GM12878 (cell line): Measurements from ENCODE around the gene CDCA3. TPM values are rescaled to one million over a fixed set of nuclear protein-coding genes. Genes with fewer than 3 reads are reported as not detected.
"Not testable (repeated sequence)": the region's sequence is repeated elsewhere in the genome, so short reads cannot be mapped to it uniquely, and the experiment has no call there.

Source experiments
- ATAC-seq: fragments of 200-7000 bp; cut with Tn5 transposase; 3 replicates; pipeline ENCODE4 v1.9.1; 2020; ENCODE audit warnings: mild to moderate bottlenecking, moderate library complexity
- BruUV-seq: library from RNA; stranded (reverse); fragments of 400-500 nt; replicated peaks from 2 replicates; lab custom pipeline; 2021; lab: Mats Ljungman, UMichigan
- CTCF ChIA-PET: fragments of 300-600 bp; sonication (Branson Sonifier 250); formaldehyde crosslinking; extraction: SDS; loops from one replicate; lab custom pipeline; 2021; ENCODE audit warnings: inconsistent platforms; lab: Yijun Ruan, JAX
- POLR2A ChIA-PET: fragments of 350-600 bp; formaldehyde crosslinking; extraction: SDS; loops from one replicate; lab custom pipeline; 2021; ENCODE audit warnings: inconsistent platforms; lab: Charles Lee
- RAD21 ChIA-PET: fragments of 300-600 bp; sonication (Branson Sonifier 250); formaldehyde crosslinking; loops from one replicate; lab custom pipeline; 2023; ENCODE audit warnings: antibody characterized with exemption; ENCODE audit not compliant: unreplicated experiment; lab: Charles Lee
- SMC1A ChIA-PET: fragments of 300-600 bp; sonication (Branson Sonifier 250); formaldehyde crosslinking; loops from one replicate; lab custom pipeline; 2023; ENCODE audit not compliant: unreplicated experiment, uncharacterized antibody; lab: Charles Lee
- DNase-seq: peaks from one replicate; pipeline ENCODE4 v3.0.0-alpha.2; 2011; ENCODE audit warnings: low read depth, low spot score
- FAIRE-seq: peaks from 3 replicates; lab custom pipeline; 2011; peaks lifted over from hg19 to GRCh38; lab: Jason Lieb, UNC
- H2AFZ ChIP-seq: 2 replicates; pipeline ENCODE4 v1.6.0; 2011; ENCODE audit warnings: low read depth, low read length, control low read depth; ENCODE audit not compliant: control insufficient read depth
- H3K27ac ChIP-seq: 2 replicates; pipeline ENCODE4 v1.5.1; 2011; ENCODE audit warnings: control low read depth; ENCODE audit not compliant: control insufficient read depth, insufficient read depth
- H3K27me3 ChIP-seq, 2 experiments: replicated peaks in 1 of 2; 2 replicates each; pipeline versions ENCODE4 v1.6.0 to v1.6.1; 2011; ENCODE audit warnings: low read length in 1 of 2; ENCODE audit not compliant: control insufficient read depth in 2 of 2, insufficient read depth in 2 of 2
- H3K36me3 ChIP-seq, 2 experiments: 2 replicates each; pipeline ENCODE4 v1.5.1; 2011; ENCODE audit warnings: low read length in 1 of 2; ENCODE audit not compliant: control insufficient read depth in 2 of 2, insufficient read depth in 2 of 2
- H3K4me1 ChIP-seq: 2 replicates; pipeline ENCODE4 v1.6.1; 2011; ENCODE audit warnings: mild to moderate bottlenecking, low read length, moderate library complexity, mixed read lengths; ENCODE audit not compliant: control insufficient read depth, insufficient read depth
- H3K4me2 ChIP-seq: 2 replicates; pipeline ENCODE4 v1.6.0; 2011; ENCODE audit warnings: control low read depth; ENCODE audit not compliant: control insufficient read depth, insufficient read depth
- H3K4me3 ChIP-seq: fragments of 200-600 bp; sonication (generic); 2 replicates; pipeline ENCODE4 v1.5.1; 2016
- H3K79me2 ChIP-seq: 2 replicates; pipeline ENCODE4 v1.6.0; 2011; ENCODE audit warnings: low read length; ENCODE audit not compliant: control insufficient read depth, insufficient read depth
- H3K9ac ChIP-seq: 2 replicates; pipeline ENCODE4 v1.8.0; 2011; ENCODE audit warnings: low read length, control low read depth, mixed read lengths; ENCODE audit not compliant: control insufficient read depth, insufficient read depth
- H3K9me3 ChIP-seq: replicated peaks from 3 replicates; pipeline ENCODE4 v1.5.1; 2011; ENCODE audit warnings: mild to moderate bottlenecking, low read length; ENCODE audit not compliant: control insufficient read depth, insufficient read depth
- H4K20me1 ChIP-seq: 2 replicates; pipeline ENCODE4 v1.6.0; 2011; ENCODE audit not compliant: control insufficient read depth, insufficient read depth
- RB1 ChIP-seq: fragments of 450-650 bp; formaldehyde crosslinking; IDR thresholded peaks from 2 replicates; pipeline ENCODE4 v1.6.1; 2017; ENCODE audit warnings: mild to moderate bottlenecking, borderline replicate concordance
- WGBS: methylation state at CpG from one replicate; pipeline ENCODE4 v1.1.6; 2016; ENCODE audit warnings: low lambda C conversion rate; ENCODE audit not compliant: insufficient replicate concordance, insufficient coverage; ENCODE audit errors: missing lambda C conversion rate; 5-methylcytosine and 5-hydroxymethylcytosine counted together
- in situ Hi-C: fragments of 300-500 bp; cut with MboI; formaldehyde crosslinking; loops from 9 replicates; pipeline ENCODE4 v1.14.3; 2018; ENCODE audit warnings: mixed read lengths
- intact Hi-C: fragments of 100-400 bp; cut with micrococcal nuclease; formaldehyde crosslinking; loops from one replicate; pipeline ENCODE4 v1.14.2; 2022; ENCODE audit not compliant: unreplicated experiment
- polyA plus RNA-seq, 11 experiments: library from polyadenylated mRNA; depleted of rRNA in 4 of 11; unstranded in 6 of 11; stranded (reverse) in 5 of 11; fragments of >200 nt; fragmentation: Nextera tagmentation in 4 of 11; fragmentation: Illumina TruSeq in 1 of 11; extraction: Ambion mirVana in 4 of 11; extraction: Trizol in 1 of 11; gene quantifications; 1 replicate in 1 of 11; 2 replicates in 10 of 11; pipeline versions ENCODE4 v1.2.1 to v1.2.3, GENCODE V29; 2011 to 2016; ENCODE audit warnings: inconsistent platforms in 2 of 11, missing spikeins in 2 of 11, low read depth in 1 of 11
- total RNA-seq, 4 experiments: library from RNA; depleted of rRNA in 3 of 4; stranded (reverse); fragments of >200 nt in 3 of 4; fragmentation: Illumina TruSeq in 1 of 4; extraction: Trizol in 1 of 4; gene quantifications; 2 replicates each; pipeline versions ENCODE4 v1.2.1 to v1.2.3, GENCODE V29; 2013 to 2021
- TF ChIP-seq, protein P1 (sequence below): fragments of 450-650 bp; IDR thresholded peaks from 2 replicates; pipeline ENCODE4 v1.6.1; 2018; ENCODE audit warnings: borderline replicate concordance, mild to moderate bottlenecking; ENCODE audit not compliant: partially characterized antibody
- TF ChIP-seq, protein P2 (sequence below): fragments of 450-650 bp; IDR thresholded peaks from 2 replicates; pipeline ENCODE4 v1.6.1; 2017; ENCODE audit warnings: low read depth, mild to moderate bottlenecking, moderate library complexity
- TF ChIP-seq, protein P3 (sequence below): fragments of 450-650 bp; formaldehyde crosslinking; IDR thresholded peaks from 2 replicates; pipeline ENCODE4 v1.4.0; 2020; ENCODE audit warnings: mild to moderate bottlenecking, moderate library complexity

Gene CDCA3
- total and polyA plus RNA-seq, 10 of the 15 experiments (the other 5 are each of a cell fraction or from before 2014, with no cell fraction given) = 34.5 to 148 (median 97.4) TPM

DNA sequence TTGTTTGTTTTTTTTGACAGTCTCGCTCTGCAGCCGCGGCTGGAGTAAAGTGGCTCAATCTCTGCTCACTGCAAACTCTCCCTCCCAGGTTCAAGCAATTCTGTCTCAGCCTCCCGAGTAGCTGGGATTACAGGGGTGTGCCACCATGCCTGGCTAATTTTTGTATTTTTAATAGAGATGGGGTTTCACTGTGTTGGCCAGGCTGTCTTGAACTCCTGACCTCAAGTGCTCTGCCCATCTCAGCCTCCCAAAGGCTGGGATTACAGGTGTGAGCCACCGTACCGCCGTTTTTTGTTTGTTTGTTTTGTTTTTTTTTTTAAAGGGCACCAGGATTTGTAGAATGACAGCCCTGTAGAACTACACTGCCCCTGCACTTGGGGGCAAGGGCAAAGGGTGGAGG, 37.7 kb upstream of the CDCA3 start:
- SMC1A ChIA-PET, H3K9ac ChIP-seq, H3K79me2 ChIP-seq, intact Hi-C loops, FAIRE-seq, H3K9me3 ChIP-seq, H3K4me2 ChIP-seq, H4K20me1 ChIP-seq, in situ Hi-C loops, DNase-seq, BruUV-seq, POLR2A ChIA-PET, ATAC-seq, H3K27me3 ChIP-seq, H2AFZ ChIP-seq, H3K27ac ChIP-seq, H3K4me3 ChIP-seq, RAD21 ChIA-PET, H3K36me3 ChIP-seq: not testable (repeated sequence)
- CTCF ChIA-PET = interaction anchor here (6.1 kb wide), 1 partner anchor 18 kb away, joined by 121 read pairs; the partner anchor contains the start of genes SPSB2 and TPI1
- peaks cover 12% of the 10 kb centered on the region for H3K4me1 ChIP-seq
- 95% methylated on average over 7 of the region's 7 CpGs for WGBS

DNA sequence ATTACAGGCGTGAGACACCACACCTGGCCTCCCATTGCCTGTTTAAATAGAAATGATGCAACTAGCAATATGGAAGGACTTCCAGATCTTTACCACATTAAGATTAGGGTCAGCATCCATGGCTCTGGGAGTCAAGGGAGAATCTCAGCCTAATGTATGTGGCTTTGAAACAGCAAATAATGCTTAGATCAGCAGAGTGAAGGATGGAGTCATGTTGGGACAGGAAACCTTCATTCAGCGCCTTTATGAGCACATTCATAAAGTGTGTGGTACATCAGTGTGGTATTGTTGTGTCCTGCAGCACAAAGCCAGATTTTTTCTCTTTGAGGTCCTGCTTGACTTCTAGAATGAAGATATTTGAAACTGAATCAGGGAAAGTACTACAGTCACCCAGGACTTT, 37.3 kb upstream of the CDCA3 start:
- Histone ChIP-seq H3K4me1 (peaks cover 12% of the 10 kb centered on the region), H3K9ac (no peak overlapping the region), H2AFZ (no peak overlapping the region), H3K4me2 (no peak overlapping the region), H4K20me1 (no peaks in the 10 kb centered on the region), H3K4me3 (no peak overlapping the region), H3K9me3 (no peaks in the 10 kb centered on the region), H3K79me2 (no peaks in the 10 kb centered on the region), H3K27ac (no peak overlapping the region), H3K27me3 (no peaks in the 10 kb centered on the region), H3K36me3 (peaks cover 0 to 6% of the 10 kb centered on the region in 2 experiments; a peak in 3 of 4 replicates)
- ChIA-PET RAD21 (no interaction called here), SMC1A (no interaction called here), POLR2A (interaction anchor here (1.4 kb wide), 1 partner anchor 15 kb away, joined by 3 read pairs; the partner anchor contains the start of gene SPSB2), CTCF (interaction anchor here (1.8 kb wide), 1 partner anchor 16 kb away, joined by 8 read pairs; the partner anchor contains the start of gene SPSB2)
- no peak for ATAC-seq
- DNase-seq = no peak
- BruUV-seq = no TSS peak
- intact Hi-C loops (no loop called here), in situ Hi-C loops (no loop called here)
- FAIRE-seq = no peak
- 70% methylated on average over 2 of the region's 2 CpGs for WGBS
- TF ChIP-seq, protein P1, sequence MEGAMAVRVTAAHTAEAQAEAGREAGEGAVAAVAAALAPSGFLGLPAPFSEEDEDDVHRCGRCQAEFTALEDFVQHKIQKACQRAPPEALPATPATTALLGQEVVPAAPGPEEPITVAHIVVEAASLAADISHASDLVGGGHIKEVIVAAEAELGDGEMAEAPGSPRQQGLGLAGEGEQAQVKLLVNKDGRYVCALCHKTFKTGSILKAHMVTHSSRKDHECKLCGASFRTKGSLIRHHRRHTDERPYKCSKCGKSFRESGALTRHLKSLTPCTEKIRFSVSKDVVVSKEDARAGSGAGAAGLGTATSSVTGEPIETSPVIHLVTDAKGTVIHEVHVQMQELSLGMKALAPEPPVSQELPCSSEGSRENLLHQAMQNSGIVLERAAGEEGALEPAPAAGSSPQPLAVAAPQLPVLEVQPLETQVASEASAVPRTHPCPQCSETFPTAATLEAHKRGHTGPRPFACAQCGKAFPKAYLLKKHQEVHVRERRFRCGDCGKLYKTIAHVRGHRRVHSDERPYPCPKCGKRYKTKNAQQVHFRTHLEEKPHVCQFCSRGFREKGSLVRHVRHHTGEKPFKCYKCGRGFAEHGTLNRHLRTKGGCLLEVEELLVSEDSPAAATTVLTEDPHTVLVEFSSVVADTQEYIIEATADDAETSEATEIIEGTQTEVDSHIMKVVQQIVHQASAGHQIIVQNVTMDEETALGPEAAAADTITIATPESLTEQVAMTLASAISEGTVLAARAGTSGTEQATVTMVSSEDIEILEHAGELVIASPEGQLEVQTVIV = no peak
- TF ChIP-seq, protein P2, sequence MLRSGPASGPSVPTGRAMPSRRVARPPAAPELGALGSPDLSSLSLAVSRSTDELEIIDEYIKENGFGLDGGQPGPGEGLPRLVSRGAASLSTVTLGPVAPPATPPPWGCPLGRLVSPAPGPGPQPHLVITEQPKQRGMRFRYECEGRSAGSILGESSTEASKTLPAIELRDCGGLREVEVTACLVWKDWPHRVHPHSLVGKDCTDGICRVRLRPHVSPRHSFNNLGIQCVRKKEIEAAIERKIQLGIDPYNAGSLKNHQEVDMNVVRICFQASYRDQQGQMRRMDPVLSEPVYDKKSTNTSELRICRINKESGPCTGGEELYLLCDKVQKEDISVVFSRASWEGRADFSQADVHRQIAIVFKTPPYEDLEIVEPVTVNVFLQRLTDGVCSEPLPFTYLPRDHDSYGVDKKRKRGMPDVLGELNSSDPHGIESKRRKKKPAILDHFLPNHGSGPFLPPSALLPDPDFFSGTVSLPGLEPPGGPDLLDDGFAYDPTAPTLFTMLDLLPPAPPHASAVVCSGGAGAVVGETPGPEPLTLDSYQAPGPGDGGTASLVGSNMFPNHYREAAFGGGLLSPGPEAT = no peak
- TF ChIP-seq, protein P3, sequence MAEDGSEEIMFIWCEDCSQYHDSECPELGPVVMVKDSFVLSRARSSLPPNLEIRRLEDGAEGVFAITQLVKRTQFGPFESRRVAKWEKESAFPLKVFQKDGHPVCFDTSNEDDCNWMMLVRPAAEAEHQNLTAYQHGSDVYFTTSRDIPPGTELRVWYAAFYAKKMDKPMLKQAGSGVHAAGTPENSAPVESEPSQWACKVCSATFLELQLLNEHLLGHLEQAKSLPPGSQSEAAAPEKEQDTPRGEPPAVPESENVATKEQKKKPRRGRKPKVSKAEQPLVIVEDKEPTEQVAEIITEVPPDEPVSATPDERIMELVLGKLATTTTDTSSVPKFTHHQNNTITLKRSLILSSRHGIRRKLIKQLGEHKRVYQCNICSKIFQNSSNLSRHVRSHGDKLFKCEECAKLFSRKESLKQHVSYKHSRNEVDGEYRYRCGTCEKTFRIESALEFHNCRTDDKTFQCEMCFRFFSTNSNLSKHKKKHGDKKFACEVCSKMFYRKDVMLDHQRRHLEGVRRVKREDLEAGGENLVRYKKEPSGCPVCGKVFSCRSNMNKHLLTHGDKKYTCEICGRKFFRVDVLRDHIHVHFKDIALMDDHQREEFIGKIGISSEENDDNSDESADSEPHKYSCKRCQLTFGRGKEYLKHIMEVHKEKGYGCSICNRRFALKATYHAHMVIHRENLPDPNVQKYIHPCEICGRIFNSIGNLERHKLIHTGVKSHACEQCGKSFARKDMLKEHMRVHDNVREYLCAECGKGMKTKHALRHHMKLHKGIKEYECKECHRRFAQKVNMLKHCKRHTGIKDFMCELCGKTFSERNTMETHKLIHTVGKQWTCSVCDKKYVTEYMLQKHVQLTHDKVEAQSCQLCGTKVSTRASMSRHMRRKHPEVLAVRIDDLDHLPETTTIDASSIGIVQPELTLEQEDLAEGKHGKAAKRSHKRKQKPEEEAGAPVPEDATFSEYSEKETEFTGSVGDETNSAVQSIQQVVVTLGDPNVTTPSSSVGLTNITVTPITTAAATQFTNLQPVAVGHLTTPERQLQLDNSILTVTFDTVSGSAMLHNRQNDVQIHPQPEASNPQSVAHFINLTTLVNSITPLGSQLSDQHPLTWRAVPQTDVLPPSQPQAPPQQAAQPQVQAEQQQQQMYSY = no peak
- no peak for TF ChIP-seq RB1
